Myocyte (in vitro differentiated cells): ENCODE measurements around the gene LZTR1. TPM values are rescaled to one million over a fixed set of nuclear protein-coding genes. Genes with fewer than 3 reads are reported as not detected.
A peak's percentile ranks its signal among the peaks of the same experiment; 100 is the strongest.

Source experiments
- DNase-seq: peaks from one replicate; pipeline ENCODE4 v3.0.0-alpha.2; 2012; ENCODE audit warnings: low read depth
- total RNA-seq: library from RNA; depleted of rRNA; stranded (reverse); fragments of >200 nt; gene quantifications from 2 replicates; pipeline ENCODE4 v1.2.3, GENCODE V29; 2014

LZTR1 gene
- total RNA-seq, 1 donor from 2014 or later, result 51.8 TPM

GRCh38 chr22:21014202-21014725 lies 32.2 kb downstream of the LZTR1 start:
- DNase-seq, result peak; percentile 93

GRCh38 chr22:21014726-21015465 lies 32.8 kb downstream of the LZTR1 start, which contains the start of gene P2RX6:
P2RX6 (plus strand) TSS chr22:21015165; CDS start chr22:21015175, 10 bp downstream.
- DNase-seq, result peak; percentile 98

DNA sequence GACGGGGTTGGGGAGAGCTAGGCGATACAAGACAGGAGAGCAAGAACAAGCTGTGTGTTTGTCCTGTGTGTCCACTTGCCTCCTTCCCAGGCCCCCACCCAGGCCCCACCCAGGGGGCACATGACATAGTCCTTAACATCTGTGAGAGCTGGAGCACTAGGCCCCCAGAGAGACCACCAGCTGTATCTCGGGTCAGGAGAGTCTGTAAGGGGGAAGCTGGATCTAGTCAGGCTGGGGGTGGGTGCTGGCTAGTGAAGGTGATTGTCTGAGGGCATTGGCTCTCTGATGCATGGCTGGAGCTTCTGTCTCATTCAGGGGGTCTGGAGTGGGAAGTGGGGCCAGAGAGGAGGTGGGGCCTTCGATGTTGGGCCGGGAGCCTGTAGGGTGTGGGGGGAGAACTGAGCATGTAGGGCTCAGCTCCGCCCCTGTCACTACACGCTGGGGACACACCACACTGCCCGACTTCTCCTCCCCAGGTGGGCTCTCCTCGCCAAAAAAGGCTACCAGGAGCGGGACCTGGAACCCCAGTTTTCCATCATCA lies 33.4 kb downstream of the LZTR1 start:
- no peak for DNase-seq

DNA sequence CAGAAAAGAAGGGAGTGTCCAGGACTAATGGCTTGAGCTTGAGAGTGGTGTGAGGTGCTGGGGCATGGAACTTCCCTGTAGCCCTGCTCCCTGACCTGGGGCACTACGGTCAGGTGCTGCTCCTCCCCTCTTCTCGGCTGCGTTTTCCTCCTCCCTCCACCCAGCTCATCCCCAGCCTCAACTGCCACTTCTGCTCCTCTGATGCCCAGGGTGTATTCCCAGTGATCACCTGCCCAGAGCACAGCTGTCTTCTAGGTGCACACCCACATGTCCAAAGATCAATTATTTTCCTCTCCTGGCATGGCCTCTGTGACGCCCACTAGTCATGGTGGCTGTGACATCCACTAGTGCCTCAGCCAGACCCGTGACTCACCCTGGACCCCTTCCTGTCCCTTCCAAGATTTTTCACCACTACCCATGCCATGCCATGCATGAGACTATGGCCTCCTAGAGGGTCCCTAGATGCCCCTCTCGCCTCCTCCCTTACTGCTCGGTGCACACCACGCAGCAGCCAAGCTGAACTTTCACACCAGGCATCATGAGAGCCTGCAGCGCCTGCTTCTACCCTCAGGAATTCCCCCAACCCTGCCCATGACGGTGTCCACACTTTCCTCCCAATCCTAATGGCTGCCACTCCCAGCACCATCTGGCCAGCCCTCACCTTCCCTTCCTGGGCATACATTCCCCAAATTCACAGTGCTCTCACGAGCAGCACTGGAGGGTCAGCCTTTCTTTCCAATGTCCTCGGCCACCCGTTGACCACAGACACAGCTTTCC lies 34.7 kb downstream of the LZTR1 start:
- no peak for DNase-seq

DNA sequence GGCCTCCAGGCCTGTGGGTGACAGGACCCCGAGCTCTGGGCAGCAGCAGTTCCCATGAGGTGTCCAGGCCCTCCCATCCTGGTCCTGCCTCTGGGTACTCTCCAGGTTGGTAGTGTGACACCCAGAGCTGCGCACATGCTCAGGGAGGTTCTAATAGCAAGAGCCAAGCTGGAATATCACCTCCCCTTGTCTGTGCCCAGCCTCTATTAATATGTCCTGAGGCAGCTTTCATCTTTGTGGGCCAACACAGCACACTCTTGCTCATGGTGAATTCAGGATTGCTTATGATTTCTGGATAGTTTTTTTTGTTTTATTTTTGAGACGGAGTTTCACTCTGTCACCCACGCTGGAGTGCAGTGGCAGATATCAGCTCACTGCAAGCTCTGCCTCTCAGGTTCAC lies 36.2 kb downstream of the LZTR1 start:
- no peak for DNase-seq

DNA sequence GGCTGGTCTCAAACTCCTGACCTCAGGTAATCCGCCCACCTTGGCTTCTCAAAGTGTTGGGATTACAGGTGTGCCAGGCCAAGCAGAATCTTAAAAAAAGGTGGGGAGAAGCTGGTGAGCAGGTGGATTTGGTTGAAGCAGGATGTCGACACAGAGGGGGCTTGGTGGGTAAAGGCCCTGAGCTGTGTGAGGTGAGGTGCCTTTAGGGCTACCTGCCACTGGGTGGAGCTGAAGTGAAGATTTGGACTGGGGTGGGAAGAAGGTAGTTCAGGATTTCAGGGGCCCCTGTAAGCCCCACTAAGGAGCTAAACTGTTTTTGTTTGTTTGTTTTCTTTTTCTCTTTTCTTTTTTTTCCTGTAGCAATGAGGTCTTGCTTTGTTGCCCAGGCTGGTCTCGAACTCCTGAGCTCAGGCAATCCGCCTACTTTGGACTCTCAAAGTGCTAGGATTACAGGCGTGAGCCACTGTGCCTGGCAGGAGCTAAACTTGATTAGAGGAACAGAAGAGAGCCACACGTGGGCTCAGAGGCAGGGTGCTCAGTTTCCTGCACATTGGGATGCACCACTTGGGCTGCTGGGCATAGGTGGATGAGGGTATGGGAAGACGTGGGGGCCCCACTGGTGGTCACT lies 38.8 kb downstream of the LZTR1 start:
- DNase-seq, result no peak

GRCh38 chr22:21022507-21022906 lies 40.4 kb downstream of the LZTR1 start:
- no peak for DNase-seq

- DNase-seq, result no peak
Measured at GRCh38 chr22:21022955-21023614, 41.0 kb downstream of the LZTR1 start.

DNA sequence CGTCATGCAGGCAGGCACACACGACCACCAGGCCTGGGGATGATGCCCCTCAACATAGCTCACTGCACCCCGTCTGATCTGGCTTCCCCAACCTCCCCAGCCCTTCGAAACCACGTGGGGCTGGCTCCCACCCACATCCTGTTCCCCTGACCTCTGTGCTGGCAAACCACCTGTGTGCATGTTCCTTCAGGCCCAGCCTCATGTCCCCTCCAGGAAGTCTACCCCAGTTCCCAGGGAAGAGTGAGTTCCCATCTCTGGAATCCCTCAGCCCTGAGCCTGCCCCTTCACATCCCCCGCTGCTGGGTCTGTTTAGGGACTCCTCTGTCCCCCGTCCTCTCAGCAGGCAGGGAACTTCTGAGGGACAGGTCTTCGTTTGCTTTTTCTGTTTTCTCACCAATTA lies 43.2 kb downstream of the LZTR1 start:
- DNase-seq, result no peak

GRCh38 chr22:21025763-21026755 lies 44.0 kb downstream of the LZTR1 start:
- DNase-seq, result no peak

DNA sequence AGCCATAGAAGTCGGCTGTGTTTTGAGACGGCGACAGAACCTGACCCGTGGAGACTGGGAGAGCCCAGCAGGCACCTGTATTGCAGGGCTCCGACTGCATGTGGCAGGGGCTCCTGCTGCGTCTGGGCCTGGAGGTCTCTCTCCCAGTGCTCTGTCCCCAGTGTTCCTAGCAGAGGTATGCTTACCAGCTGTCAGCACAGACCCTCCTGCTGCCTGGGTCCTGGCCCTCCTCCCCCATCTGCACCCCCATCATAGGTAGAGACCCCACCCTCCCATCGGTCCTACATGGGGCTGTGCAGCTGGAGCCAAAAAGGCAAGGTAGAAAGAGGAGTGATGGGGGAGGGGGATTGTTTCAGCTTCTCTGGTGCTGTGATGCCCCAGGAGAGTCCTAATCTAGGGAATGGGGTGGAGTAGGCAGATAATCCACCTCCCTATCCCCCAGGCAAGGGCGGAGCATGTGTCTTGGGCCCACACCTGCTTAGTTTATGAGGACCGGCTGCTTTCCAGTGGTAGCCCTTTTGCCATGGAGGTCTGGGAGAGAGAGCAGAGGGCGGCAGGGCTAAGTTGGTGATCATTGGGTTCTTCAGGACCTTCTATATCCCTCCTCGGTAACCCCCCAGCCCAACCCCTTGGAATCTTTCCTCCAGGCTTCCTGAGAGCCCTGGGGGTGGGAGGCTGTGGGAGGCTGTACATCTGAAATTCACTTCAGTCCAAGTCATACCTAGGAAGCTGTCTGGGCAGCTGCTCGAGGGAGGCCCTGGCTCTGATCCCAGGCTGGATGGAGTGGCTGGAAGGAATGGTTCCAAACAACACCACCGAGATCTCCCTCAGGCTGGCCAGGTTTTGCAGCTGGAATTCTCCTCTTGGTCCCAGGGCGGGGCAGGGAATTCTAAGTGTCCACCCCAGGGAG lies 44.9 kb downstream of the LZTR1 start:
- DNase-seq, result peak; percentile 80

- DNase-seq, result no peak
Measured at GRCh38 chr22:21028277-21029251, 46.5 kb downstream of the LZTR1 start.

DNA sequence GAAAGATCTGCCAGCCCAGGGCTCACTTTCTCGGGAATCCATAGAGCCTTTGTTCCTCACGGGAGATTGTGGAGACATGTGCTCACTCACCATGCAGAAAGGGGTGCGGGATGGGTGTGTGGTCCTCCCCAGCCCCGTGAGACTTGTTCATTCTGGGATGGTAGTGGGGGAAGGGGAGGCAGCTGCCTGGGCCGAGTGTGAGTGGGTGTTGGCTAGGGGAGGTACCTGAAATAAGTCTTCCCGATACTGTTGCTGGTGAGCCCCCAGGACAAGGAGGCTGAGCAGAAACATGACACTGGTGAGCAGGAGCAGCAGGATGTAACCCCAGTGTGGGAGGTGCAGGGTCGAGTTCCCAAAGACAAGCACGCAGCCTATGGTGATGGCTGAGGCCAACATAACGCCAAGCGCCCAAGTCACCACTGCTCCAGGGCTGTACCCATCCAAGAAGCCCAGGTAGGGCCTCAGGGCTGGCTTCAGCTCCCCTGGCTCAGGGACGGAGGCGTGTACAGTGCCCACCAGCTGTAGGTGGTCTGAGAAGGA lies 47.5 kb downstream of the LZTR1 start:
- no peak for DNase-seq

- DNase-seq, result no peak
Measured at GRCh38 chr22:21030032-21030431, 47.9 kb downstream of the LZTR1 start.

DNA sequence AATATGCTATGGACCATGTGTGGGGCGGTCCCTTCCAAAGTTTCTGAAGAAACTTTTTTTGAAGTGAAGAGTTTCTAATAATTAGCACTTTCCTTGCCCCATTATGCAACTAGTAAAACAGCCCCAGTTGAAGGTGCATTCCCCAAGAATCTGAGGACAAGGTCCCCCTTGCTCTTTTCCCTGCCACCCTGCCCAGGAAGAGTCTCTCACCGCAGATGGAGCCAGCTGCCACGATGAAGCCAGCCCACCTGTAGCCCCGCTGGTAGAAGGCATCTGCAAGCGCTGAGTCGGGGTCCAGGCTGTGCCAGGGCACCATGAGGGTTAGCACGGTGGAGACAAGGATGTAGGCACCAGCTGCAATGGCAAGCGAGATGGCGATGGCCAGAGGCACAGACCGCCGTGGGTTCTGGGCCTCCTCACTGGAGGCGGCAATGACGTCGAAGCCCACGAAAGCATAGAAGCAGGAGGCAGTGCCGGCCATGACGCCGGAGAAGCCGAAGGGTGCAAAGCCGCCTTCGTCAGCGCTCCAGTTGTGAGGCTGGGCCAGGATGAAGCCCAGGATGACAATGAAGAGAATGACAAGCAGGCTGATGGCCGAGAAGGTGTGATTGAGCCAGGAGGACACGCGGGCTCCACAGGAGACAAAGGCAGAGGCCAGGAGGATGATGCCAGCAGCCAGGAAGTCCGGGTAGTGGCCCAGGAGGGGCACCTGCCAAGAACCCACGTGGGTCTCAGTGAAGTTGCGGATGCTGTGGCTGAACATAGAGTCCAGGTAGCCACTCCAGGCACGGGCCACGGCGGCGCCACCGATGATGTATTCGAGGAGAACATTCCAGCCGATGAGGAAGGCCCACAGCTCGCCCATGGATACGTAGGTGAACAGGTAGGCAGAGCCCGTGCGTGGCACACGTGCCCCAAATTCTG lies 48.8 kb downstream of the LZTR1 start:
- no peak for DNase-seq

DNA sequence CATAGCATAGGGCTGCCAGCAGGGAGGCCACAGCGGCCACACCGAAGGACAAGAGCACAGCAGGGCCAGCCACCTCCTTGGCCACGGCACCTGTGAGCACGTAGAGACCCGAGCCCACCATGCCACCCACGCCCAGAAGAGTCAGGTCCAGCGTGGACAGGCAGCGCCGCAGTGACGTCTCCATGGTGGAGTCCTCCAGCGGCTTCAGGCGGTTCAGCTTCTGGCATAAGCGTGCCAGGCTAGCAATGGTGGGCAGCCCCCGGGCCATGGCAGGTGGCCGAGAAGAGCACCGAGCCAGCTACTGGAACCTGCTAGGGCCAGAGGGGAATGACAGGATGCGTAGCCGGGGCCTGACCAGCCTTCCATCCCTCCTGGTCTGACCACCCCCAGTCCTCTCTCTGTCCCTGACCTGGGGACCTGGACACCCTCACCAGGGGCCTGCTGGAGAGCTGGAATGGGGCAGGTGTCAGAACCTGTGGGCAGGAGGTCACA lies 49.5 kb downstream of the LZTR1 start:
- no peak for DNase-seq
